Measurements from ENCODE around the gene DCLRE1A.

DCLRE1A gene

GRCh38 chr10:113788604-113789083, 65.2 kb downstream of the DCLRE1A start:
- DNase-seq (ENCODE audit: low read depth), result no peak

All from stimulated activated CD8-positive, alpha-beta memory T cell treated with anti-CD3 and anti-CD28 coated beads, Interleukin-15, amount 100 ng/mL, for 24 hours (primary cell).